GM10248 (cell line): Measurements from ENCODE around the gene MLXIPL.

Source experiments
- CTCF ChIA-PET: fragments of 300-600 bp; sonication (Branson Sonifier 250); formaldehyde crosslinking; extraction: SDS; loops from one replicate; lab custom pipeline; 2021; ENCODE audit warnings: antibody characterized with exemption; lab: Yijun Ruan, JAX
- POLR2A ChIA-PET: fragments of 350-650 bp; sonication (Branson Sonifier 250); formaldehyde crosslinking; extraction: SDS; loops from one replicate; lab custom pipeline; 2020; ENCODE audit warnings: antibody characterized with exemption; lab: Yijun Ruan, JAX
- DNase-seq: peaks from one replicate; pipeline ENCODE4 v3.0.0; 2012; ENCODE audit errors: extremely low spot score
- CTCF ChIP-seq: IDR thresholded peaks from 2 replicates; pipeline ENCODE4 v1.5.1; 2012; ENCODE audit warnings: mild to moderate bottlenecking, low read depth; ENCODE audit errors: extremely low read depth, missing control alignments, control extremely low read depth

The MLXIPL gene

GRCh38 chr7:73652541-73652949 lies 28.2 kb upstream of the MLXIPL start:
- ChIA-PET CTCF (interaction anchor here (1.1 to 2.7 kb wide), 2 partner anchors 45 to 82 kb away, joined by 3 to 8 read pairs; no protein-coding TSS in a partner anchor), POLR2A (no interaction called here)
- no peak for DNase-seq
- TF ChIP-seq CTCF: no peak

- DNase-seq: peak; percentile 9
- ChIA-PET POLR2A (no interaction called here), CTCF (no interaction called here)
- no peak for TF ChIP-seq CTCF
Observed at GRCh38 chr7:73650524-73650923, 26.2 kb upstream of the MLXIPL start.

GRCh38 chr7:73649576-73649975 lies 25.3 kb upstream of the MLXIPL start:
- POLR2A ChIA-PET: no interaction called here
- TF ChIP-seq CTCF: no peak
- DNase-seq: no peak
- CTCF ChIA-PET: no interaction called here

- ChIA-PET POLR2A (no interaction called here), CTCF (no interaction called here)
- TF ChIP-seq CTCF: no peak
- DNase-seq: no peak
Observed at GRCh38 chr7:73648593-73649332, 24.4 kb upstream of the MLXIPL start.

- no peak for TF ChIP-seq CTCF
Observed at GRCh38 chr7:73647725-73648592, 23.6 kb upstream of the MLXIPL start.

GRCh38 chr7:73646785-73647724 lies 22.7 kb upstream of the MLXIPL start:
- POLR2A ChIA-PET: no interaction called here
- DNase-seq: no peak
- CTCF ChIA-PET: interaction anchor here (1.4 to 3.7 kb wide), 2 partner anchors 9 to 40 kb away, joined by 3 to 11 read pairs; no protein-coding TSS in a partner anchor
- TF ChIP-seq CTCF: no peak

More at GRCh38 chr7:73647725-73648592, 23.6 kb upstream of the MLXIPL start:
- CTCF ChIA-PET: no interaction called here
- POLR2A ChIA-PET: no interaction called here
- no peak for DNase-seq
